A673 (cell line): ENCODE measurements around the gene FNDC3B. TPM values are rescaled to one million over a fixed set of nuclear protein-coding genes. Genes with fewer than 3 reads are reported as not detected.

Experiments used
- BruUV-seq: library from RNA; stranded (reverse); fragments of 400-500 nt; replicated peaks from 2 replicates; lab custom pipeline; 2021; lab: Mats Ljungman, UMichigan
- CTCF ChIA-PET: fragments of 300-600 bp; sonication (Branson Sonifier 250); formaldehyde crosslinking; loops from one replicate; lab custom pipeline; 2022; ENCODE audit warnings: antibody characterized with exemption; lab: Charles Lee
- POLR2A ChIA-PET: fragments of 300-600 bp; sonication (Branson Sonifier 250); formaldehyde crosslinking; loops from one replicate; lab custom pipeline; 2022; ENCODE audit warnings: antibody characterized with exemption; ENCODE audit not compliant: low non-redundant PET; lab: Charles Lee
- DNase-seq: peaks from one replicate; pipeline ENCODE4 v3.0.0-alpha.2; 2015; ENCODE audit warnings: low spot score
- H3K27ac ChIP-seq: fragments of 200-600 bp; sonication (generic); 2 replicates; pipeline ENCODE4 v1.5.1; 2016; ENCODE audit warnings: mixed run types, low read depth, mild to moderate bottlenecking, mixed read lengths, antibody characterized with exemption, low read length; ENCODE audit not compliant: poor library complexity, severe bottlenecking
- H3K27me3 ChIP-seq: fragments of 200-600 bp; sonication (generic); replicated peaks from 2 replicates; pipeline ENCODE4 v1.6.1; 2017; ENCODE audit warnings: mixed run types, low read depth, mild to moderate bottlenecking, mixed read lengths, antibody characterized with exemption, low read length; ENCODE audit not compliant: insufficient read depth, poor library complexity
- H3K36me3 ChIP-seq: fragments of 200-600 bp; sonication (generic); 2 replicates; pipeline ENCODE4 v1.6.1; 2016; ENCODE audit warnings: mixed run types, mild to moderate bottlenecking, mixed read lengths, antibody characterized with exemption, low read length; ENCODE audit not compliant: insufficient read depth, poor library complexity, severe bottlenecking
- H3K4me1 ChIP-seq: fragments of 200-600 bp; sonication (generic); 2 replicates; pipeline ENCODE4 v1.6.1; 2017; ENCODE audit warnings: mixed run types, mild to moderate bottlenecking, mixed read lengths, antibody characterized with exemption, low read length; ENCODE audit not compliant: insufficient read depth, poor library complexity, severe bottlenecking
- H3K4me3 ChIP-seq: fragments of 200-600 bp; sonication (generic); 2 replicates; pipeline ENCODE4 v1.5.1; 2016; ENCODE audit warnings: low read depth, mixed run types, mild to moderate bottlenecking, mixed read lengths, low read length; ENCODE audit not compliant: poor library complexity, severe bottlenecking
- H3K9me3 ChIP-seq: fragments of 200-600 bp; sonication (generic); 2 replicates; pipeline ENCODE4 v1.6.1; 2016; ENCODE audit warnings: mixed run types, low read depth, mild to moderate bottlenecking, mixed read lengths, antibody characterized with exemption, low read length; ENCODE audit not compliant: poor library complexity, severe bottlenecking
- CTCF ChIP-seq: fragments of 300-800, 200-600 bp; sonication (generic); conservative IDR thresholded peaks from 2 replicates; pipeline ENCODE4 v1.5.1; 2017; ENCODE audit warnings: low read depth, mild to moderate bottlenecking, antibody characterized with exemption, low read length, moderate library complexity, mixed read lengths
- EZH2 ChIP-seq: fragments of 200-600 bp; sonication (generic); IDR thresholded peaks from 2 replicates; pipeline ENCODE4 v1.6.1; 2017; ENCODE audit warnings: borderline replicate concordance, low read depth, mild to moderate bottlenecking, mixed read lengths, antibody characterized with exemption, low read length; ENCODE audit not compliant: poor library complexity, severe bottlenecking
- intact Hi-C: fragments of 100-400 bp; cut with micrococcal nuclease; formaldehyde crosslinking; loops from one replicate; pipeline ENCODE4 v1.10.0; 2022; ENCODE audit not compliant: unreplicated experiment
- total RNA-seq: library from RNA; stranded (reverse); gene quantifications from 2 replicates; pipeline ENCODE4 v1.2.3, GENCODE V29; 2021

FNDC3B gene
- total RNA-seq, 1 experiment from 2014 or later, result 50.8 TPM

GRCh38 chr3:172309741-172310427 is 270.5 kb downstream of the FNDC3B start:
- Histone ChIP-seq H3K27me3 (no peaks in the 10 kb centered on the region), H3K9me3 (no peaks in the 10 kb centered on the region), H3K4me3 (no peak overlapping the region), H3K36me3 (peaks cover 4% of the 10 kb centered on the region), H3K27ac (no peak overlapping the region), H3K4me1 (no peaks in the 10 kb centered on the region)
- ChIA-PET CTCF (no interaction called here), POLR2A (no interaction called here)
- BruUV-seq, result no TSS peak
- no peak for DNase-seq
- intact Hi-C loops, result no loop called here
- TF ChIP-seq CTCF (no peak), EZH2 (no peak)

- TF ChIP-seq CTCF (no peak), EZH2 (no peak)
- no TSS peak for BruUV-seq
- Histone ChIP-seq H3K9me3 (no peaks in the 10 kb centered on the region), H3K27me3 (no peaks in the 10 kb centered on the region), H3K27ac (no peak overlapping the region), H3K4me1 (peaks cover 2% of the 10 kb centered on the region), H3K36me3 (peaks cover 4% of the 10 kb centered on the region), H3K4me3 (no peak overlapping the region)
- no peak for DNase-seq
- CTCF ChIA-PET, result no interaction called here
- intact Hi-C loops, result no loop called here
- POLR2A ChIA-PET, result no interaction called here
Observed at GRCh38 chr3:172310428-172310760, 271.0 kb downstream of the FNDC3B start.

- ChIA-PET CTCF (no interaction called here), POLR2A (no interaction called here)
- peaks cover 4% of the 10 kb centered on the region for H3K36me3 ChIP-seq
- no peak for DNase-seq
- H3K27ac ChIP-seq, result no peak overlapping the region
- peaks cover 10% of the 10 kb centered on the region for H3K4me1 ChIP-seq
- no TSS peak for BruUV-seq
- no peaks in the 10 kb centered on the region for H3K27me3 ChIP-seq
- intact Hi-C loops, result no loop called here
- TF ChIP-seq CTCF (no peak), EZH2 (no peak)
- H3K4me3 ChIP-seq, result no peak overlapping the region
- H3K9me3 ChIP-seq, result no peaks in the 10 kb centered on the region
Observed at GRCh38 chr3:172311217-172311616, 271.8 kb downstream of the FNDC3B start.
